Rectal smooth muscle tissue (tissue), 1 donor: ENCODE data around the gene SPSB4.
A peak's percentile ranks its signal among the peaks of the same experiment; 100 is the strongest.
"Not testable (repeated sequence)": the region's sequence is repeated elsewhere in the genome, so short reads cannot be mapped to it uniquely, and the experiment has no call there.

Experiments
- H3K27ac ChIP-seq: one replicate; pipeline ENCODE4 v1.7.0; 2013; ENCODE audit warnings: low read depth, low read length, inconsistent platforms
- H3K27me3 ChIP-seq: one replicate; pipeline ENCODE4 v1.7.0; 2013; ENCODE audit warnings: low read length; ENCODE audit not compliant: control insufficient read depth, insufficient read depth
- H3K36me3 ChIP-seq: one replicate; pipeline ENCODE4 v1.7.0; 2013; ENCODE audit warnings: low read length; ENCODE audit not compliant: control insufficient read depth, insufficient read depth
- H3K4me1 ChIP-seq: one replicate; pipeline ENCODE4 v1.7.0; 2013; ENCODE audit warnings: low read length; ENCODE audit not compliant: control insufficient read depth, insufficient read depth
- H3K4me3 ChIP-seq: one replicate; pipeline ENCODE4 v1.7.0; 2013; ENCODE audit warnings: low read length
- H3K9ac ChIP-seq: one replicate; pipeline ENCODE4 v1.7.0; 2013; ENCODE audit warnings: low read length

The SPSB4 gene

GRCh38 chr3:141050576-141051442 is at the start of gene SPSB4:
SPSB4 (plus strand) TSS chr3:141051347; CDS start chr3:141066105, 14,758 bp downstream.
- Histone ChIP-seq H3K27ac (no peak within 1 kb of the TSS), H3K4me1 (peaks cover 3% of the 10 kb centered on the region), H3K4me3 (peak within 1 kb of the TSS; percentile 56), H3K27me3 (no peaks in the 10 kb centered on the region), H3K36me3 (no peaks in the 10 kb centered on the region), H3K9ac (no peak within 1 kb of the TSS)

- Histone ChIP-seq H3K9ac (no peak overlapping the region), H3K27me3 (no peaks in the 10 kb centered on the region), H3K36me3 (no peaks in the 10 kb centered on the region)
Measured at GRCh38 chr3:141006344-141006743, 44.8 kb upstream of the SPSB4 start.

GRCh38 chr3:141009496-141009895 is 41.7 kb upstream of the SPSB4 start:
- H3K27me3 ChIP-seq: no peaks in the 10 kb centered on the region
- no peak overlapping the region for H3K9ac ChIP-seq
- no peak overlapping the region for H3K27ac ChIP-seq

More at GRCh38 chr3:141006344-141006743, 44.8 kb upstream of the SPSB4 start:
- Histone ChIP-seq H3K4me3 (no peak overlapping the region), H3K27ac (no peak overlapping the region), H3K4me1 (no peaks in the 10 kb centered on the region)

GRCh38 chr3:141011232-141011996 is 39.7 kb upstream of the SPSB4 start:
- Histone ChIP-seq H3K4me3 (no peak overlapping the region), H3K27ac (no peak overlapping the region), H3K27me3 (no peaks in the 10 kb centered on the region), H3K36me3 (no peaks in the 10 kb centered on the region), H3K9ac (no peak overlapping the region), H3K4me1 (no peaks in the 10 kb centered on the region)

More at GRCh38 chr3:141009496-141009895, 41.7 kb upstream of the SPSB4 start:
- Histone ChIP-seq H3K4me3 (no peak overlapping the region), H3K4me1 (no peaks in the 10 kb centered on the region), H3K36me3 (no peaks in the 10 kb centered on the region)

GRCh38 chr3:141011997-141012262 is 39.2 kb upstream of the SPSB4 start:
- Histone ChIP-seq H3K27ac (no peak overlapping the region), H3K4me3 (no peak overlapping the region), H3K27me3 (no peaks in the 10 kb centered on the region), H3K9ac (no peak overlapping the region), H3K36me3 (no peaks in the 10 kb centered on the region), H3K4me1 (no peaks in the 10 kb centered on the region)

GRCh38 chr3:141012571-141012970 is 38.6 kb upstream of the SPSB4 start:
- Histone ChIP-seq H3K27ac (no peak overlapping the region), H3K4me3 (no peak overlapping the region), H3K4me1 (no peaks in the 10 kb centered on the region), H3K9ac (no peak overlapping the region), H3K36me3 (no peaks in the 10 kb centered on the region), H3K27me3 (no peaks in the 10 kb centered on the region)

- Histone ChIP-seq H3K4me3 (no peak overlapping the region), H3K4me1 (no peaks in the 10 kb centered on the region), H3K27ac (no peak overlapping the region), H3K36me3 (no peaks in the 10 kb centered on the region), H3K27me3 (no peaks in the 10 kb centered on the region), H3K9ac (no peak overlapping the region)
Measured at GRCh38 chr3:141015481-141015880, 35.7 kb upstream of the SPSB4 start.

GRCh38 chr3:141017366-141018322 is 33.5 kb upstream of the SPSB4 start:
- not testable (repeated sequence) for H3K4me1 ChIP-seq, H3K36me3 ChIP-seq, H3K27ac ChIP-seq, H3K4me3 ChIP-seq, H3K9ac ChIP-seq, H3K27me3 ChIP-seq

- H3K27me3 ChIP-seq: no peaks in the 10 kb centered on the region
- no peak overlapping the region for H3K27ac ChIP-seq
- H3K9ac ChIP-seq: no peak overlapping the region
- H3K4me1 ChIP-seq: no peaks in the 10 kb centered on the region
- H3K36me3 ChIP-seq: no peaks in the 10 kb centered on the region
- H3K4me3 ChIP-seq: no peak overlapping the region
Measured at GRCh38 chr3:141019244-141019643, 31.9 kb upstream of the SPSB4 start.

- no peak overlapping the region for H3K27ac ChIP-seq
- no peaks in the 10 kb centered on the region for H3K27me3 ChIP-seq
- no peaks in the 10 kb centered on the region for H3K4me1 ChIP-seq
- no peak overlapping the region for H3K9ac ChIP-seq
- no peak overlapping the region for H3K4me3 ChIP-seq
- no peaks in the 10 kb centered on the region for H3K36me3 ChIP-seq
Measured at GRCh38 chr3:141020143-141020830, 30.9 kb upstream of the SPSB4 start.

- H3K36me3 ChIP-seq: no peaks in the 10 kb centered on the region
- H3K27me3 ChIP-seq: no peaks in the 10 kb centered on the region
- H3K27ac ChIP-seq: no peak overlapping the region
- H3K4me1 ChIP-seq: no peaks in the 10 kb centered on the region
- no peak overlapping the region for H3K9ac ChIP-seq
- H3K4me3 ChIP-seq: no peak overlapping the region
Measured at GRCh38 chr3:141021261-141021660, 29.9 kb upstream of the SPSB4 start.
